ENCODE results near the gene CFH. TPM values are rescaled to one million over a fixed set of nuclear protein-coding genes. Genes with fewer than 3 reads are reported as not detected.

CFH gene
- total RNA-seq, 1 donor from 2014 or later, result not detected

GRCh38 chr1:196669051-196669450, 17.2 kb downstream of the CFH start:
- no peak for TF ChIP-seq CTCF (conservative IDR thresholded peaks at IDR 0.05)
- H3K9me3 Mint-ChIP-seq, result peaks cover 14% of the 10 kb centered on the region
- no peak for DNase-seq (ENCODE audit: low read depth, low spot score)
- no peaks in the 10 kb centered on the region for H3K27me3 Mint-ChIP-seq (ENCODE audit: low read depth)
- H3K36me3 Mint-ChIP-seq (ENCODE audit: low read depth), result no peaks in the 10 kb centered on the region
- H3K27ac Mint-ChIP-seq (ENCODE audit: unreplicated experiment), result no peak overlapping the region
- H3K4me1 Mint-ChIP-seq, result no peaks in the 10 kb centered on the region
- no peak overlapping the region for H3K4me3 Mint-ChIP-seq

GRCh38 chr1:196669693-196670092, 17.9 kb downstream of the CFH start:
- no peak for TF ChIP-seq CTCF (conservative IDR thresholded peaks at IDR 0.05)
- H3K4me1 Mint-ChIP-seq, result no peaks in the 10 kb centered on the region
- no peak overlapping the region for H3K4me3 Mint-ChIP-seq
- H3K27me3 Mint-ChIP-seq (ENCODE audit: low read depth), result no peaks in the 10 kb centered on the region
- H3K9me3 Mint-ChIP-seq, result peaks cover 14% of the 10 kb centered on the region
- H3K27ac Mint-ChIP-seq (ENCODE audit: unreplicated experiment), result no peak overlapping the region
- H3K36me3 Mint-ChIP-seq (ENCODE audit: low read depth), result no peaks in the 10 kb centered on the region
- DNase-seq (ENCODE audit: low read depth, low spot score), result no peak

- no peaks in the 10 kb centered on the region for H3K27me3 Mint-ChIP-seq (ENCODE audit: low read depth)
- TF ChIP-seq CTCF (conservative IDR thresholded peaks at IDR 0.05), result no peak
- DNase-seq (ENCODE audit: low read depth, low spot score), result no peak
- H3K36me3 Mint-ChIP-seq (ENCODE audit: low read depth), result no peaks in the 10 kb centered on the region
- H3K4me3 Mint-ChIP-seq, result no peak overlapping the region
- peaks cover 3% of the 10 kb centered on the region for H3K9me3 Mint-ChIP-seq
- H3K27ac Mint-ChIP-seq (ENCODE audit: unreplicated experiment), result no peak overlapping the region
- no peaks in the 10 kb centered on the region for H3K4me1 Mint-ChIP-seq
Observed at GRCh38 chr1:196674908-196675307, 23.1 kb downstream of the CFH start.

GRCh38 chr1:196677781-196678509, 26.1 kb downstream of the CFH start:
- Mint-ChIP-seq H3K4me3 (no peak overlapping the region), H3K36me3 (ENCODE audit: low read depth) (no peaks in the 10 kb centered on the region), H3K9me3 (no peaks in the 10 kb centered on the region), H3K4me1 (no peaks in the 10 kb centered on the region), H3K27me3 (ENCODE audit: low read depth) (no peaks in the 10 kb centered on the region), H3K27ac (ENCODE audit: unreplicated experiment) (no peak overlapping the region)
- no peak for TF ChIP-seq CTCF (conservative IDR thresholded peaks at IDR 0.05)
- DNase-seq (ENCODE audit: low read depth, low spot score), result no peak

GRCh38 chr1:196678510-196678884, 26.7 kb downstream of the CFH start:
- Mint-ChIP-seq H3K27me3 (ENCODE audit: low read depth) (no peaks in the 10 kb centered on the region), H3K9me3 (no peaks in the 10 kb centered on the region), H3K4me1 (no peaks in the 10 kb centered on the region), H3K36me3 (ENCODE audit: low read depth) (no peaks in the 10 kb centered on the region), H3K4me3 (no peak overlapping the region), H3K27ac (ENCODE audit: unreplicated experiment) (no peak overlapping the region)
- DNase-seq (ENCODE audit: low read depth, low spot score), result no peak
- no peak for TF ChIP-seq CTCF (conservative IDR thresholded peaks at IDR 0.05)
